Hematopoietic multipotent progenitor cell (in vitro differentiated cells): ENCODE results near the gene AURKAIP1. TPM values are rescaled to one million over a fixed set of nuclear protein-coding genes. Genes with fewer than 3 reads are reported as not detected.

Experiments used
- DNase-seq, 3 donors: peaks; one replicate each; pipeline ENCODE4 v3.0.0-alpha.2; 2011 to 2015; ENCODE audit warnings: low read depth in 2 of 3, low spot score in 2 of 3
- total RNA-seq: library from RNA; depleted of rRNA; stranded (reverse); fragments of >200 nt; gene quantifications from one replicate; pipeline ENCODE4 v1.2.3, GENCODE V29; 2012

The AURKAIP1 gene
- total RNA-seq, 1 donor, result 30.2 TPM

DNA sequence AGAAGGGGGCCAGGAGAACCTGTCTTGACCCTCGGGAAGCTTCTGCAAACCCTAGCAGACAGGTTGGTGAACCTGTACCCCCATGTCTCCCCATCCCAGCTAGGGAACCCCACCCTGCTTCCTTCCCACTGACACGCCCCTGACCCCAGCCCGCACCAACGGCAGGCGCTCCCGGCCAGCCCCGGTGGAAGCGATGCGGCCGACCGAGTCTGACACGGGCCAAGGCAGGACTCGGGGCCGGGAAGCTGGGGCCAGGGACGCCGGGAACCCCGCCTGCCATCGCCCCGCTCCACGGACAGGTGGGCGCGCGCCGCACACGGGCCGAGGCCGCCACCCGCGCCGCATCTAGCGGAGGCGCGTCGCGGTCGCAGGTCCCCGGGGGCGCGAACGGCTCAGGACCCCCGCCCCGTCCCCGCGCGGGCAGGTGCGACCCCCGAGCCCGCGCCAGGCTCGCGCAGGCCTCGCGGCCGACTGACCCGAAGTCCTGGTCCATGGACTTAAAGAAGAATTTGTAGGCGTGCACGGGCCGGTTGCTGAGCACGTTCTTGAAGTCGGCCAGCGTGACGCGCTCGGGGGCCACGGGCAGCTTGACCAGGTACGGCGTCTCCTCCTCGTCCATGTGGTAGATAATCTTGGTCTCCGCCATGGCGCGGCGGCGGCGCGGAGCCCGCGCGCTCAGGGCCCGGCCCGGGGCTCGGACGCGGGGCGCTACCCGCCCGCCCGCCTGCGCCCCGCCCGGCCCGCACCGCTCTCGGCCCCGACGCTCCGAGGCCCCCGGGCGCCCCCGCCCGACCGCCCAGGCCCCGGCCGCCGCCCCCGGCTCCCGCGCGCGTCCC, 26.4 kb downstream of the AURKAIP1 start:
- DNase-seq, result no peak

DNA sequence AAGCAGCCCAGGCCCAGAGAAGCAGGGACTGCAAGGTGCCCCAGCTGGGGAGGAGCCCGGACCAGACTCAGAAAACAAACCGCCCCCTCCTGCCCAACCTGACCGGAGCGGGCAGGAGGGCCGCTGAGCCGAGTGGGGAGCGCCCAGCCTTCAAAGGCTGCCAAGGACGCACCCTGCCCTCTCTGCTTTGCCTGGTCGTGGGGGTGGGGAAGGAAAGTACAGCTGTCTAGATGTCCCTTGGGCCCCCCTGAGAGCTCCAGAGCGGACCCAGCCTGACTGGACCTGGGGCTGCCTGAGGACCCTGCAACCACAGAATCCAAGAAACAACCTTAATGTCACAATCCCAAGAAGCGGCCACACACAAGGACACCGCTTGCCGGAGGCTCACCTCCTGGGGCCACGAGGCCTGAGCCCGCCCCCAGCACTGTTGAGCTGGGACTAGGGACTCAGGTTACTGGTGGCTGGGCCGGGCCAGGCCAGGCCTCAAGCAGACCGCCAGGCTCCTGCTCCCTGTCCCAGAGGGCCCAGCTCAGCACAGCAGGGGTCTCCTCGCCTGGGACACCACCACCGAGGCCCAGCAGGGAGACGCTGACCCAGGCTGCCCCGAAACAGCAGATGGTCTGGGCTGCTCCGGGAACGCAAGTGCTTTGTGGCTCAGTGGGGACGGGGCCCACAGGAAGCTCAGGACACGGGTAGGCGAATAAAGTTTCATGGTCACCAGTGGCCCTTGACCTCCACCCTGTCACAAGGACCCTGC, 27.2 kb downstream of the AURKAIP1 start:
- no peak for DNase-seq

DNA sequence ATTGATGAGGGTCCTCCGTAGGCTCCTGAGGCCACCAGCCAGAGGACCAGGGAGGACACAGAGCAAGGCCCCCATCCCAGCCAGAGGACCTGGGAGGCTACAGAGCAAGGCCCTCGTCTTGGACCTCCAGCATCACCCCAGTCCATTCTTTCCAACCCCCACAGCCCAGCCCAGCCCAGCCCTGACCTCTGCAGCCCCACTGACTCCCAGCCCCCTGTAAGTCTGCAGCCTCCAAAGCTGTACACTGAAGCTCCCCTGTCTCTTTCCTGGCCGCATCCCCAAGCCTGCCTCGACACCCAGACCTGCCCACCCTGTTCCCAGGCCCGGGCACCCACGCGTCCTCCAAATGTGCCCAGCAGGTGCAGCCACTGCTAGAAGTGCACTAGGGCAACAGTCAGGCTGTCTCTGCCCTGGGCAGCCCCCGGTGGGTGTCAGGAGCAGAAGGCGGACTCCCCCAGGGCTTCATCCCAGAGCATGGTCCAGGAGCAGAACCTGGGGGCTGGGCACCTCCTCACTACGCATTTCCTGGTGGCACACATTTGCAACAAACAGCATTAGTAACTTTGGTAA, 27.9 kb downstream of the AURKAIP1 start:
- DNase-seq, result no peak

DNA sequence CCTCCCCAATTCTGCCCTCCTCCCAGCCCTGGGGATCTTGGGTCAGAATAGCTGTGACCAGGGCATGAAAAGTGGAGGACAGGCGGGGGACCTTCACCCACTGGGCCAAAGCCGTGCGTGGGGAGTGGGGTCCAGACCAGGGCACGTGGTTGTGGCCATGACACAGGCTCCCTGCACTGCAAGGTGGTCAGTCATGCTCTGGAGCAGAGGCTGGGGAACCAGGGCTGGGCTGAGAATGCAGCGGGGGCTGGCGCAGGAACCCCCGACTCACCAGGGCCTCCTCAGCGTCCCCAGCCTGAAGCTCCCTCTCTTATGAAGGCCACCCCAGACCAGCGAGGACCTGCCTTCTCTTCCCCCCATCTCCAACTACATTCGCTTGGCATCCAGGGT, 28.5 kb downstream of the AURKAIP1 start:
- no peak for DNase-seq

DNA sequence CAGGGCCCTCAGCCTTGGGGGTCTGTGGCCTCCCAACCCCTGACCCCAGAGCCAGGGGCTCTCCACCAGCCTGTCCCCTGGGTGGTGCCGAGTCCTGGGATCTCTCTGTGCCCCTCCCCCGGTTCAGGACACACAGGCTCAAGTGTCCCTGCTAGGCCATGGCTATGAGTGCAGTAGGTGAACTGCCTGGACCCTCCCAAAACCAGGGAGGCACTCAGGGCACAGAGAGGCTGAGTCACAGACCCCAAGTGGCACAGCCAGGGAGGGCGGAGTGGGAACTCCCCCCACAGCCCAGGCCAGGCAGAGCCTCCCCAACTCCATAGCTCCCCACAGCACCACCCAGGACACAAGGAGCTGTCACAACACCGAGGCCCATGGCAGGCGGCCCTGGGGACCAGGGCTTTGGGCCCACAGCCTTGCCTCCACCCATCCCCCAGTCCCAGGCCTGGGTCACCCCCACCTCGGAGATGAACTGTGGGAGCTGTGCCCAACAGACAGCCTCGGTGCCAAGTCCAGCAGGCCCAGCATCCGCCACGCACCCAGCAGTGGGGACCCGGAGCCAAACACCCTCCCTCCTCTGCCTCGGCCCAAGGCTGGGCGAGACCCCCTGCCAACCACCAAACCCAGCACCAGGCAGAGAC, 29.0 kb downstream of the AURKAIP1 start:
- DNase-seq, result no peak

DNA sequence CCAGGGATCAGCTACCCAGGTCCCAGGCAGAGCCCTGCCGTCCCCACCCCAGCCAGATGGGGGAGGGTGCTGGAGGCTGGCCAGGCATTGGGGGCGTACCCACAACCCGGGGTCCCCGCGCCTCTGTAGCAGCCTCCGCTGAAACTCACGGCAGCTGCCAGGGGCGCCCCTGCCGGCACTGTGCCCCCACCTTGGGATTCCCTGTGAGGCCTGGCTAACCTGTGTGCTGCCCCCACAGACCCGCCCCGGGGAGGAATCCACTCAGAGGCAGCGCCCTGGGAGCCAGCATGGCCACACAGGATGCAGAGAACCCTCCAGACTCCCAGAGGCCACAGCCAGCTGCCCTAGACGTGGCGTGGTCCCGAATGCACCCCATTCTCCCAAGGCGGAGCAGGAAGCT, 29.6 kb downstream of the AURKAIP1 start:
- no peak for DNase-seq

DNA sequence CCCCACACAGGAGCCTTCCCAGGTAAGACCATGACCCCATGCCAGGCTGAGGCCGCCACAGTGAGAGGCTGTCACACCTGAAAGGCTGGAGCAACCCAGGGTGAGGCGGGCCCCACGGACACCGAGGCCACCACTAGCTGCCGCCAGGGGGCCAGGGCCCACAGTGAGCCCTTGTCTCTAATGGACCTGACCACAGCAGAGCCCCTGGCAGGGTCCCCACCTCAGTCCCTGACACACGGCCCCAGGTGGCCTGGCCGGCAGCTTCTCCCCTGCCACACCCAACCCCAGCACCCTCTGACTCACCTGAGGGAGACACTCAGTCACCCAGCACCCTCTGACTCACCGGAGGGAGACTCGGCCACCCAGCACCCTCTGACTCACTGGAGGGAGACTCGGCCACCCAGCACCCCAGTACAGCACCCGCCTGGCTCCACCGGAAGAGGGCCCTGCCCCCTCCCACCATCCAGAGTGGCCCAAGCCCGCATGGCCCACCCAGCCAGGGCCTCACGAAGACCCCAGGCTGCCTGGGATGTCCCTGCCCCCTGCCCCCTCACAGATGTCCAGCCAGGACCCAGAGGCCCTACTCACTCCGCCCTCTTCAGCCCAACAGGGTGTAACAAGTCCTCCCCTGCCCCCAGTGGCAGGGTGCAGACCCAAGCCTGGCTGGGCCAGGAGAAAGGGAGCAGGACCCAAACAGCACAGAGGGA, 30.2 kb downstream of the AURKAIP1 start:
- DNase-seq, result no peak

DNA sequence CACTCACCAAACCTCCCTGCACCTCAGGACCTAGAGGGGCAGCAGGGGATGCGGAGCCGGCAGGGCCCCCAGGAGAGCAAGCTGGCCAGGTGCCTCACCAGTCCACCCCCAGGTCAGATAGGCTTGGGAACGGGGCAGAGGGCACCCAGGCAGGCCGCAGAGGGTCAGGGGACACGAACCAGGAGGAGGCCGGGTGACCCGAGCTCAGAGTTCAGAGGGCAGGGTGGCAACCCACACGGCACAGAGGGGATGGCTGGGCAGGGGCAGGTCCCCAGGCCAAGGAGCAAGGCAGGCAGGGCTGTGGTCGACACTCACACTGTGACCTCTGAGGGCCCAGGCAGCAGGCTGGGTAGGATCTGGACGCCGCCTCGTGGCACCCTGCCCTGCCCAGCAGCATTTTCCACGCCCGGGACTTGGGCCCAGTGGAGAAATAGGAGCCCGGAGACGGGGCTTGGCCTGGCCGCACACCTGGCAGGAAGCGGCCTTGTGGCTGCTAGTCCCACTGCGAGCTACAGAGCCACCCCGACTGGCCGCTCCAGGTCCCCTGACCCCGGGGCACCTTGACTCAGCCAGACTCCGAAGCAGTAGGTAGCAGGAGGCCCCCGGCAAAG, 31.1 kb downstream of the AURKAIP1 start:
- DNase-seq, result no peak

DNA sequence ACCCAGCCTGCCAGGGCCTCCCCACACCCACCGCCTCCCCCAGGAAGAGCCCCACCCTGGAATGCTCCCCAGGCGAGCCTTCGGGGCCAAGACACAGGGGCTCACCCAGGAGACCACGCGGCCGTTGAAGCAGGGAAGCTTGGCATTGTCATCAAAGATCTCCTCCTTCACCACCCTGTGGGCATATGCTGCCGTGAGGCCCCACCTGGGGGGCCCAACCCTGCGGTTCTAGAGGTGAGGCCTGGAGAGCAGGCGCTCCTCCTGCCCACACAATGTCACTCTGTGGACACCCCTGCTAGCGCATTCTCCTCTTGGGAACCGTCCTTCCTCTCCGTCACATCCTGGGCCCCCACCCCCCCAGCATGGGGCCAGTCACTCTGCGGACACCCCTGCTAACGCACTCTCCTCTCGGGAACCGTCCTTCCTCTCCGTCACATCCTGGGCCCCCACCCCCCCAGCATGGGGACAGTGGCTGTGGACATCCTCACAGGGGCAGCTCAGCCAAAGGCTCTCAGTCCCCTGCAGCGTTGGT, 32.4 kb downstream of the AURKAIP1 start:
- no peak for DNase-seq

DNA sequence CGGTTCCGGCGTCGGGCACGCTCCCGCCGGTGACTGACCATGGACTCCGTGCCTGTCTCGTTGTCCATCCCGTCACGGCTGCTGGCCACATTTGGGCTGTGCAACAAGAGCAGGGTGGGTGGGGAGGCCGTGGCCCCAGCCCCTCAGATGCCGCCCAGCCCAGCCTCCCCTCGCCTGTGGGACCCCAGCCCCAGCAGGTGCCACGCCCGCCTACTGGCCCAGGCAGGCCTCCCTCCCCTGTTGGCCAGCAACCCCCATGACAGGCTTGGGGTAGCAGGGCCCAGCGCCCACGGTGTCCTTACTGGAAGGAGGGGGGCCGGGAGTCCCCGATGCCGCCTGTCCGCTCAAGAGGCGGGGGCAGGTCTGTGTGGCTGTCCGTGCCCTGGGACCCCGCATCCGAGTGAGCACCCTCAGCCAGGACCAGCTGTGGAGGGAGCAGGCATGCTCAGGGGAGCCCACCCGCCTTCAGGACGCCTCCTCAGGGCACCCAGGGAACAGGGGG, 32.9 kb downstream of the AURKAIP1 start:
- DNase-seq, result no peak

DNA sequence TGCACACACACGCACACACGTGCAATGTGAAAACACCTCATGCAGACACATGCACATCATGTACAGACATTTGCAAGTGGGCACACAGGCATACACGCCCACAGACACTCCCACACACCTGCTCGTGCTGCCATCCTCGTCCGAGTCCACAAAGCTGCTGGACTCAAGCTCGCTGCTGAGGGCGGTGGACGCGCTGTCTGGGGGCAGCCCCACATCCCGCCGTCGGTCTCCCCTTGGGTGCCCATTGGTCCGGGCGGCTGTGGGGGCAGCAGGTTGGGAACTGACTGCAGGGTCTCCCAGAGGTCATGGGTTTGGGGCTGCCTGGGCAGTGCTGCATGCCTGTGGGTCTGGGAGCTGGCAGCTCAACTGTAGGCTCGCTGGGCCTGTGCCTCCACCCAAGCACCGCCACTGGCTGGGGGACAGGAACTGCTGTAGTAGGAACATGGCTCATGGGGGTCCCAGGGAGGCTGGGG, 33.4 kb downstream of the AURKAIP1 start:
- DNase-seq, result no peak

DNA sequence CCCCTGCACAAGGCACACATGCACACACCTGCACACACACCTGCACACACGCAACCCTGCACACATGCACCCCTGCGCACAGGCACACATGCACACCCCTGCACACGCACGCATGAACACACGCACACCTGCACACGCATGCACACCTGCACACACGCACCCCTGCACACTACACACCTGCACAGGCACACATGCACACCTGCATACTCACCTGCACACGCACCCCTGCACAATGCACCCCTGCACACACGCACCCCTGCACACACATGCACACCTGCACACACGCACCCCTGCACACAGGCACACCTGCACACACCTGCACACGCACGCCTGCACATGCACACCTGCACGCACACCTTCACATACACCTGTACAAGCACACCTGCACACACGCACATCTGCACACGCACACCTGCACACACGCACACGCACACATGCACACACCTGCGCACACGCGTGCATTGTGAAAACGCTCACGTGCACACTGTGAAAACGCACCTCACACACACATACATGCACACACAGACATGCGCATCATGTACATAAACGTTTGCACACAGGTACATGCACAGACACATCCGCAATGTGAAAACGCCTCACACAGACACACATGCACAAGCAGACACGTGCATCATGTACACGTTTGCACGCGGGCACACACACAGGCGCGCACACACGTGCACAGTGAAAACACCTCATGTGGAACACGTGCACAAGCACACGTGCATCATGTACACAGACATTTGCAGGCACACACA, 34.0 kb downstream of the AURKAIP1 start:
- no peak for DNase-seq

DNA sequence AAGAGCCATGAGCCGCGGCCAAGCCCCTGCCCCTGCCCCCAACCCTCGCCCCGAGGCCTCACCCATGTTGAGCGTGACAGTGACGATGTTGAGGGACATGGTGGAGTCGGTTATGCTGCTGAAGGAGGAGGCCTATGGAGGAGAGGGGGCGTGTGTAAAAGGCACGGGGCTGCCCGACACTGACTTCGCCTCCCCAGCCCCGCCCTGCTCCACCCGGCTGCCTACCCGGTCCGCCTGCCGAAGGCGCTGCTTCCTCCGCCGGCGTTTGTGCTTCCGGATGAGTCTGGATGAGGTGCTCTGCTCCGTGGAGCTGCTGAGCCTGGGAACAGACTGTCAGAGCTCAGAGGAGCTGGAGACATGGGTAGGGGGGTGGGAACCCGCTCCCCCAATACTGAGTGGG, 34.8 kb downstream of the AURKAIP1 start:
- DNase-seq, result no peak

DNA sequence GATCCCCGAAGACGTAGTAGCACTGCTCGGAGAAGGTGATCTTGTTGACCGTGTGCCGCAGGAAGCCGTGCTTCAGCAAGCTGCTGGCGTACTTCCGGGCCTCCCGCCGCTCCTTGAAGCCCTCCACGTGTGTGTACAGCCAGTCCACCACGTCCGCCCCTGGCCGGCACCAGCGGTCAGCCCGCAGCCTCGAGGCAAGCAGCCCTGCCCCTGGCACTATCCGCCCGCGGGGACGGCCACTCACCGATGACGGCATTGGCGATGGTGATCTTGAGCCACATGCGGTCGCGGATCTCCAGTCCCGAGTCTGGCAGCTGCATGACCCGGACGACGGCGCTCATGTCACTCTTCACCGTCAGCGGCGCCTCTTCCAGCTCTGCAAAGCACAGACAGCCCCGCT, 36.7 kb downstream of the AURKAIP1 start:
- DNase-seq, result no peak

DNA sequence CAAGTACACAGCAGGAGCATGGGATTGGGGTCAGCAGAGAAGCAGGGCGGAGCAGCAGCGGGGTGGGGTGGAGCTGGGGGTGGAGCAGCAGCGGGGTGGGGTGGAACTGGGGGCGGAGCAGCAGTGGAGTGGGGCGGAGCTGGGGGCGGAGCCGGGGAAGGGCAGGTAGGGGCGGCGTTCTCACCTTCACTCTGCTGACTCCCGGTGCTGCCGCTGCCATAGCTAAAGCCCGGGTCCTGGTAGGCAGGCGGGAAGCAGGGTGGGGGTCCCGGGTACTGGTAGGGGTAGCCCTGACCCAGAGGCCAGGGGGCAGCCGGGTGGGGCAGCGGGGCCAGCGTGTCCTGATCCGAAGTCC, 37.2 kb downstream of the AURKAIP1 start:
- DNase-seq, result no peak

DNA sequence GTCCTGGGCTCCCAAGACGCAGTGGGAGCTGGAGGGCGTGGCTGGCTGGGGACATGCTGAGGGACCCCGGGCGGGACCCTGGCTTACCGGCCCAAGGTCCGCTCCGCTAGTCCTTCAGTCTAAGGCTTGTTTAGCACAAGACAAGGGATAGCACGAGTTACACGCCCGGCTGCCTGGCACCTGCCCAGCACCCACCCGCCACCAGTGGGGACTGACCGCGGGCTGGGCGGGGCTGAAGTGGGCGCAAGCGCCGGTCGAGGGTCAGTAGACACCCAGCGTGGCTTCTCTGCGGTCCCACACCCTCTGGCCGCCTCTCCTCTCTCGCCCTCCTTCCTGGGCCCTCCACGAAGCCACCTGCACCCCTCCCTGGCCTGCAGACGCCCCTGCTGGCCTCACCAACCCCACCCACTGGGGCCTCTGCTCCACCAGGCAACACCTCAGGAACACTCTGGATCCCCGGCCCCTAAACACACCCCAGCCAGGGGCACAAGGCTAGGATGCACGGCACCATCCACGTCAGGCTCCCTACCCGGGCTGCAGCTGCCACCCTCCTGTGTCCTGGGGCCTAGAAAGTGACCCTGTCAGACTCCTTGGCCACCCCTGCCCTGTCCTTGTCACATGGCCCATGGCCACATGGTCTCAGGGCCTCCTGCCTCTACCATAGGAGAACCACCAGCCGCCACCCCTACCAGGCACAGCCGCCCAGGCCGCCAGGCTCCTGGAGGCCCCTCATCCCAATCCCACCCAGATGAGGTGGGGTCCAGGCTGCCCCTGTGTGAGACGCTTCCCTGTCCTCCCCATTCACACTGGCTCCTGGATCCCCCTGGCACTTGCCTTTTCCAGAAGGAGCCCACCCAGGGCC, 37.8 kb downstream of the AURKAIP1 start:
- DNase-seq, result no peak

DNA sequence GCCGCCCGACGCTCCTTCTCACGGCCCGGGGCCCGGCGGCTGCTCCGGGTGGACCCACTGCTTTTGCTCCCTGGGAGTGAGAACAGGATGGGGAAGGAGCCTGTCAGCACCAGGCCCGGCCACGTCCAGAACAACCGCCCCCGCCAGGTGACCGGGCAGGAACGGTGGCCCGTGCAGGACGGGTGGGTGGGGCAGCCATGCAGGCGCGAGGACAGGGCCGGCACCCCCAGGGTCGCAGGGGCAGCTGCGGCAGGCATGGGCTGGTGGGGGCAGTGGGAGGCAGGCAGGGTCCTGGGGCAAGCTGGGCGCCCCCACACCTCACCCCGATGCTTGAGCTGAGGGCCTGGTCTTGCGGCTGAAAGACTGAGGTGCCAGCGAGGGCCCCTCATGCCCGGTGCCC, 38.6 kb downstream of the AURKAIP1 start:
- DNase-seq, result no peak

DNA sequence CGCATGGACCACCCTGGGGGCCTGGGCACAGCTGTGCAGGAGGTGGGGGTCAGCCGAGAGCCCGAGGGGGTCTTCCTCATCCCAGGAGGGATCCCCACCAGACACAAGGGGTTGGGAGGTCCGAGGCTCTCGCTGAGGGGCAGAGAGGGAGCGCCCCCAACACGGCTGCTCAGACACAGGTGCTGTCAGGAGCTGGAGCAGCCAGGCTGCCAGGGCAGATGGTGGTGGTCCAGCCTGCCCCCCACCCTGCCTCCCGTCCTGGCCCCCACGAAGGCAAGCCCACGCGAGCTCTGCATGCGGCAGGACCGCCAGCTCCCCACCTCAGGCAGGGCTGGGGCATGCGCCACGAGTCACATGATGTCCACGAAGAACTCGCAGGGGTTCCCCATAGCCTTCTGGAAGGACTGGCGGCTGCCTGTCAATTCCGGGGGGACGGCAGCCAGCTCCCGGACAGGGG, 39.2 kb downstream of the AURKAIP1 start:
- DNase-seq, result no peak
